Kidney epithelial cell (primary cell): ENCODE results near the gene EBF4. TPM values are rescaled to one million over a fixed set of nuclear protein-coding genes. Genes with fewer than 3 reads are reported as not detected.

Source experiments
- DNase-seq: peaks from one replicate; pipeline ENCODE4 v3.0.0-alpha.2; 2010; ENCODE audit warnings: low read depth
- H3K27me3 ChIP-seq: 2 replicates; pipeline ENCODE4 v1.6.0; 2011; ENCODE audit warnings: low read length; ENCODE audit not compliant: control insufficient read depth, insufficient read depth
- H3K36me3 ChIP-seq: 2 replicates; pipeline ENCODE4 v1.5.1; 2011; ENCODE audit warnings: low read length; ENCODE audit not compliant: control insufficient read depth, insufficient read depth
- H3K4me3 ChIP-seq: 2 replicates; pipeline ENCODE4 v1.5.1; 2011; ENCODE audit warnings: low read depth, mild to moderate bottlenecking, control low read depth, low read length
- total RNA-seq: library from RNA; depleted of rRNA; stranded (reverse); fragments of >200 nt; gene quantifications from 2 replicates; pipeline ENCODE4 v1.2.3, GENCODE V29; 2015
- TF ChIP-seq, protein P1 (sequence below): IDR thresholded peaks from 2 replicates; pipeline ENCODE4 v1.5.1; 2011; ENCODE audit warnings: mild to moderate bottlenecking, moderate library complexity, low read length, control low read depth, inconsistent platforms; ENCODE audit not compliant: insufficient read depth, poor library complexity, severe bottlenecking

The EBF4 gene, protein sequence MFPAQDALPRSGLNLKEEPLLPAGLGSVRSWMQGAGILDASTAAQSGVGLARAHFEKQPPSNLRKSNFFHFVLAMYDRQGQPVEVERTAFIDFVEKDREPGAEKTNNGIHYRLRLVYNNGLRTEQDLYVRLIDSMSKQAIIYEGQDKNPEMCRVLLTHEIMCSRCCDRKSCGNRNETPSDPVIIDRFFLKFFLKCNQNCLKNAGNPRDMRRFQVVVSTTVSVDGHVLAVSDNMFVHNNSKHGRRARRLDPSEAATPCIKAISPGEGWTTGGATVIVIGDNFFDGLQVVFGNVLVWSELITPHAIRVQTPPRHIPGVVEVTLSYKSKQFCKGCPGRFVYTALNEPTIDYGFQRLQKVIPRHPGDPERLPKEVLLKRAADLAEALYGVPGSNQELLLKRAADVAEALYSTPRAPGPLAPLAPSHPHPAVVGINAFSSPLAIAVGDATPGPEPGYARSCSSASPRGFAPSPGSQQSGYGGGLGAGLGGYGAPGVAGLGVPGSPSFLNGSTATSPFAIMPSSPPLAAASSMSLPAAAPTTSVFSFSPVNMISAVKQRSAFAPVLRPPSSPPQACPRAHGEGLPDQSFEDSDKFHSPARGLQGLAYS
- total RNA-seq, result 8.1 and 9.7 TPM in 2 replicates

DNA sequence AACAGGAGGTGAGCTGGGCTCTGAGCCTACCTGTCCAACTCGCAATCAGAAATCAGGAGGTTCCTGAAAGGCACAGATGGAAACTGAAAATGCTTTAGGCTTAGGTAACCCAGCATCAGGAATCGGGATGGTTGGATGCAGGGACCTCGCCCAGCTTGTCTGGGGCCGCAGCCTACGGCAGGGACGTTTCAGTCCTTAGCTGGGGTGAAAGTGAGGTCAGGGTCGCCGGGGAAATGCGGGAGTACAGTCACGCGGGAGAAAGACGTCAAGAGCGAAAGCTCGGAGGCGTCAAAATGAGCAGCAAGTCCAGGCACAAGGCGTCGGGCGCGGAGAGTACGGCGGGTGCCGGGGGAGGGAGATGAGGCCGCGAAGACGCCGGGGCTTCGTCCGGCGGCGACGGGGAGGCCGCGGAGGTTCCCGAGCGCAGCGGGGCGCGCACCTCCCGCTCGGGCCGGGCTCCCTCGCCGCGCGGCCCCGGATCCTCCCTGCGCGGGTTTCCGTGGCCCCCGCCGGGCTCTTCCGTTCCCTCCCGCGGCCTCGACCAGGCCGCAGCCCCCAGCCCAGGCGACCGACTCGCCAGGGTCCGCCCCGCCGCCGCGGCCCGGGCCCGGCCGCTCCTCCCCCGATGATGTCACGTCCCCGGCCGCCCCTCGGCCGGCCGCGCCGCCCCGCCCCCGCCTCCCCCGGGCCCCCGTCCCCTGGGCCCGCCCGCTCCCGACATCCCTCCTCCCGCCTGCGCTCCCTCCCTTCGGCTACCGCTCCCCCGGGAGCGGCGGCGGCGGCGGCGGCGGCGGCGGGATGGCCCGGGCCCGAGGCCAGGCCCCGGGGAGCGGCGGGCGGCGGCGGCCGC lies at the start of gene EBF4:
Gene EBF4 (plus strand): TSS at position 745 of the 850 bp plus-strand sequence. CDS start 866 bp downstream, outside the sequence.
- TF ChIP-seq, protein P1, sequence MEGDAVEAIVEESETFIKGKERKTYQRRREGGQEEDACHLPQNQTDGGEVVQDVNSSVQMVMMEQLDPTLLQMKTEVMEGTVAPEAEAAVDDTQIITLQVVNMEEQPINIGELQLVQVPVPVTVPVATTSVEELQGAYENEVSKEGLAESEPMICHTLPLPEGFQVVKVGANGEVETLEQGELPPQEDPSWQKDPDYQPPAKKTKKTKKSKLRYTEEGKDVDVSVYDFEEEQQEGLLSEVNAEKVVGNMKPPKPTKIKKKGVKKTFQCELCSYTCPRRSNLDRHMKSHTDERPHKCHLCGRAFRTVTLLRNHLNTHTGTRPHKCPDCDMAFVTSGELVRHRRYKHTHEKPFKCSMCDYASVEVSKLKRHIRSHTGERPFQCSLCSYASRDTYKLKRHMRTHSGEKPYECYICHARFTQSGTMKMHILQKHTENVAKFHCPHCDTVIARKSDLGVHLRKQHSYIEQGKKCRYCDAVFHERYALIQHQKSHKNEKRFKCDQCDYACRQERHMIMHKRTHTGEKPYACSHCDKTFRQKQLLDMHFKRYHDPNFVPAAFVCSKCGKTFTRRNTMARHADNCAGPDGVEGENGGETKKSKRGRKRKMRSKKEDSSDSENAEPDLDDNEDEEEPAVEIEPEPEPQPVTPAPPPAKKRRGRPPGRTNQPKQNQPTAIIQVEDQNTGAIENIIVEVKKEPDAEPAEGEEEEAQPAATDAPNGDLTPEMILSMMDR, result no peak
- peak within 1 kb of the TSS; percentile 35 for H3K4me3 ChIP-seq
- H3K36me3 ChIP-seq, result no peaks in the 10 kb centered on the region
- DNase-seq, result no peak
- H3K27me3 ChIP-seq, result peaks cover 55% of the 10 kb centered on the region

DNA sequence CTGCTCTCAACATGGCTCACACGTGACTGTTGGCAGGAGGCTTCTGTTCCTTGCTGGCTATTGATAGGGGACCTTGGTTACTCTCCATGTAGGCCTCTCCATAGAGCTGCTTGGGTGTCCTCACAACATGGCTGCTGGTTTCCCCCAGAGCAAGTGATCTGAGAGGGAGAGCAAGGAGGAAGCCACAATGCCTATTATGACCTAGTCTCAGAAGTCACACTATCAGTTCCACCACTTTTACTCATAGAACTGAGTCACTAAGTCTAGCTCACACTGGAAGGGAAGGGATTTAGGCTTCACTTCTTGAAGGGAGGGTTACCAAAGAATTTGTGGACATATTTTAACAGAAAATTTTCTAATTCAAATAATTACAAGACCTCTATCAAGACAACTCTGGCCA lies 48.9 kb upstream of the EBF4 start:
- no peak for DNase-seq
- TF ChIP-seq, protein P1, result no peak

DNA sequence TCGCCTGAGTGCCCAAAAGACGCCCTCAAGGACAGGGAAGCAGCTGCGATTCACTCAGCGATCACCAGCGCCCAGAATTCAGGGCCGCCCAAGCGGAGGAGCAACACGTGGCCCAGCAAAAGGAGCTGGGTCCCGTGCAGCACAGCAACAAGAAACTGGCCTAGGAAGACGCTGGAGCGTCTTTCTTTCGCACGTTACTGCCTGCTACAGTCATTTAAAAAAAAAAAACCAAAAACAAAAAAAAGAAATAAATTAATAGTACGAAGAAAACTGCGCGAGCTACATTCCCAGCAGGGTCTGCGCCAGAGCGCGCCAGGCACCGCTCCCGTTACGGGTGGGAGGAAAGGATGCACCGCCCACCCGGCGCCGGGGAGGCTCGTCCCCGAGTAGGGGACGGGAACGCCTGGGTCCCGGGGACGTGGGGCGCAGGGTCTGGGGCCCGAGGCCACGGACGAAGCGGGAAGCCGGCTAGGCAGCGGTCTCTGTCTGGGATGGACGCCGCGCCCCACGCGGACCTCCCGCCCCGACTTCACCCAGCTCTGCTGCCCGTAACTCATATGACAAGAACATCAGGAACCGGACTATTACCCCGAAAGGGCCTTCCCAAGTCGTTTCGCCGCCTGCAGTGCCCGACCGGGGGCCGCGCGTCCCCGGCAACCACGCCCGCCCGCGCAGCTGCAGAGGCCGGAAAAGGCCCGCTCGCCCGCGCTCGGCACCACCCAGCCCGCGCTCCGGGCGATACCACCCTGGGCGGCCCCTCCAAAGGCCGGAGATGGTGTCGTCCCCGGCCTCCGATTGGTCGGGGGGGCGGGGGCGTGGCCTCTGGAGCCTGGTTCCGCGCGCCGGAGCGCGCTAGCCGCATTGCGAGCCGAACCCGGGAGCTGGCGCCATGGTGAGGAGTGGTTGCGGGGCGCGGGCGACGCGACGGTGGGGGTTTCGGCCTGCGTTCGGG lies 40.5 kb upstream of the EBF4 start, which contains the start of gene NOP56:
Gene NOP56 (plus strand): TSS at position 861 of the 952 bp plus-strand sequence. CDS start 29 bp downstream, at position 890.
- H3K4me3 ChIP-seq, result peak within 1 kb of the TSS; percentile 93
- peak; percentile 23 for DNase-seq
- TF ChIP-seq, protein P1, result no peak
- H3K36me3 ChIP-seq, result peaks cover 9% of the 10 kb centered on the region
- no peaks in the 10 kb centered on the region for H3K27me3 ChIP-seq

More for the DNA sequence above, 48.9 kb upstream of the EBF4 start:
- no peaks in the 10 kb centered on the region for H3K27me3 ChIP-seq
- H3K36me3 ChIP-seq, result no peaks in the 10 kb centered on the region
- H3K4me3 ChIP-seq, result no peak overlapping the region

DNA sequence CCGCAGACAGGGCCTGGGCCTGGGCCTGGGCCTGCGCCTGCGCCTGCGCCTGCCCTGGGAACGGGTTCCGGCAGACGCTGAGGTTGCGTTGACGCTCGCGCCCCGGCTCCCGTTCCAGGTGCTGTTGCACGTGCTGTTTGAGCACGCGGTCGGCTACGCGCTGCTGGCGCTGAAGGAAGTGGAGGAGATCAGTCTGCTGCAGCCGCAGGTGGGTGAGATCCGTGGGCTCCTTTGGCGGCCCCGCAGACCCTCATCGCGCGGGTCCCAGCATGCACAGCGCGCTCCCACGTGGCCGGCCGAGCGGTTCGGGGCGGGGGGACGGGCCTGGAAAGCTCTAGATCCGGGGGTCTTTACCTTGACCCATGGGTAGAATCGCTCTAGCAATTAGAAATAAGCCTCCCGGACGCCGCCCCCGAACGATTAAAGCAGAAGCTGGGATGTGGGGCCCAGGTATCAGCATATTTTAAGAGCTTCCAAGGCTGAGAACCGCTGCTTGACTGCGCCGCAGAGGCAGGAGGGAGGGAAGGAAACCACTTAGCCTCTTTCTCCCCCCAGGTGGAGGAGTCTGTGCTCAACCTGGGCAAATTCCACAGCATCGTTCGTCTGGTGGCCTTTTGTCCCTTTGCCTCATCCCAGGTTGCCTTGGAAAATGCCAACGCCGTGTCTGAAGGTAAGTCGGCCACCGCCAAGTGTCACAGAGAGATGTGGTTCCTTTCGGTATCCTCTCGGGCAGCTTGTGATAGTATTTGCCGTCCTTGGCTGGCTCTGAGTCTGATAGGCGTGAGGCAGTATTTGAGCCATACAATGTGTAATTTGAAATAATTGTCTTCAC lies 39.6 kb upstream of the EBF4 start:
- DNase-seq, result no peak
- H3K4me3 ChIP-seq, result peak overlapping the region; percentile 93
- no peaks in the 10 kb centered on the region for H3K27me3 ChIP-seq
- TF ChIP-seq, protein P1, result no peak
- peaks cover 9% of the 10 kb centered on the region for H3K36me3 ChIP-seq
